Testis (tissue), 3 donors: ENCODE measurements around the gene DNAH6. TPM values are rescaled to one million over a fixed set of nuclear protein-coding genes. Genes with fewer than 3 reads are reported as not detected.

ENCODE experiments used
- DNase-seq: peaks from one replicate; pipeline ENCODE4 v3.0.0-alpha.2; 2019
- H3K27ac ChIP-seq, 2 donors: fragments of 200-600 bp; sonication (generic); one replicate each; pipeline ENCODE4 v1.5.1; 2019
- H3K27me3 ChIP-seq: fragments of 200-600 bp; sonication (generic); one replicate; pipeline ENCODE4 v1.5.1; 2019
- H3K36me3 ChIP-seq: fragments of 200-600 bp; sonication (generic); one replicate; pipeline ENCODE4 v1.5.1; 2017; ENCODE audit warnings: low read depth; ENCODE audit errors: missing control alignments
- H3K4me1 ChIP-seq: fragments of 200-600 bp; sonication (generic); one replicate; pipeline ENCODE4 v1.5.1; 2019
- H3K4me3 ChIP-seq, 2 donors: fragments of 200-600 bp; sonication (generic); one replicate each; pipeline ENCODE4 v1.5.1; 2017 to 2019
- H3K9me3 ChIP-seq: fragments of 200-600 bp; sonication (generic); one replicate; pipeline ENCODE4 v1.5.1; 2017
- POLR2A ChIP-seq: fragments of 450-650 bp; IDR thresholded peaks from one replicate; pipeline ENCODE4 v1.6.1; 2017; ENCODE audit warnings: antibody characterized with exemption, mild to moderate bottlenecking, moderate library complexity
- WGBS, 2 donors: methylation state at CpG; one replicate each; pipeline ENCODE4 v1.1.5; 2018; 5-methylcytosine and 5-hydroxymethylcytosine counted together
- intact Hi-C: fragments of 100-400 bp; cut with DNase I; formaldehyde crosslinking; loops from one replicate; pipeline ENCODE4 v1.15.1; 2023; ENCODE audit warnings: low total_unique reads
- polyA plus RNA-seq: library from polyadenylated mRNA; stranded (reverse); fragments of 350-450 nt; fragmentation: Illumina TruSeq; extraction: RNeasy Lipid Tissue Mini Kit (QIAGEN cat#74804); gene quantifications from one replicate; pipeline ENCODE4 v1.2.3, GENCODE V29; 2014; ENCODE audit warnings: low read depth, low replicate concordance; ENCODE audit not compliant: insufficient read depth
- total RNA-seq, 2 donors: library from RNA; depleted of rRNA; stranded (reverse); fragments of >200 nt; gene quantifications; one replicate each; pipeline ENCODE4 v1.2.3, GENCODE V29; 2016
- TF ChIP-seq, protein P1 (sequence below), 3 experiments: fragments of 450-650 bp in 2 of 3; fragments of 200-600 bp in 1 of 3; sonication (generic) in 1 of 3; IDR thresholded peaks; one replicate each; pipeline ENCODE4 v1.5.1; 2016 to 2019; ENCODE audit warnings: antibody characterized with exemption in 3 of 3, mild to moderate bottlenecking in 2 of 3, moderate library complexity in 1 of 3

DNAH6 gene
- total and polyA plus RNA-seq, 3 donors from 2014 or later = 7.1 to 18.4 (median 11.8) TPM

DNA sequence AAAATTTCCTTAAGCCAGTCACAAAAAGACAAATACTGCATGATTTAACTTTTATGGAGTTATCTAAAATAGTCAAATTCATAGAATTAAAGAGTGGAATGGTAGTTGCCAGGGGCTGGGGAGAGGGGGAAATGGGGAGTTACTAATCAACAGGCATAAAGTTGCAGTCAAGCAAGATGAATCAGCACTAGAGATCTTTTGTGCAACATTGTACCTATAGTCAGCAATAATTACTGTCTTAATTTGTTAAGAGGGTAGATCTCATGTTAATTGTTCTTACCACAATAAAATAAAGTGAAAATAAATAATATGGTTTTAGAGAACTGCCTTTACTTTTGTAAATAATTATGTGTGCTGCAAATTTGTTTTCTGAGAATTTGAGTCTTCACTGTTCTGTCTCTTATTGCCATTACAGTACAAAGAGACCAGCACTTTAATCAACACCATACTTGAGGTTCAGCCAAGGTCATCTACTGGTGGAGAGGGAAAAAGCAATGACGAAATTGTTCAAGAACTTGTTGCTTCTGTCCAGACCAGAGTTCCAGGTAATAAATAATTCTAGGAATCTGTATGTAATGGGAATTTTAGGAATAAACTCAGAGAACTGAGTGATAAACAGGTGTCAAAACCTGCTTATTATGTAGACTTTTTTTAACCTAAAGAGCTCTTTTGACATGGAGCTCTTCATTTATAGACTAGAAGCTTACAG lies 289.1 kb downstream of the DNAH6 start:
- no peak for DNase-seq
- intact Hi-C loops = no loop called here
- no peaks in the 10 kb centered on the region for H3K4me1 ChIP-seq
- WGBS, 2 donors = 29 to 44% methylated on average over 1 of the region's 1 CpG
- no peak for TF ChIP-seq POLR2A
- TF ChIP-seq, protein P1, sequence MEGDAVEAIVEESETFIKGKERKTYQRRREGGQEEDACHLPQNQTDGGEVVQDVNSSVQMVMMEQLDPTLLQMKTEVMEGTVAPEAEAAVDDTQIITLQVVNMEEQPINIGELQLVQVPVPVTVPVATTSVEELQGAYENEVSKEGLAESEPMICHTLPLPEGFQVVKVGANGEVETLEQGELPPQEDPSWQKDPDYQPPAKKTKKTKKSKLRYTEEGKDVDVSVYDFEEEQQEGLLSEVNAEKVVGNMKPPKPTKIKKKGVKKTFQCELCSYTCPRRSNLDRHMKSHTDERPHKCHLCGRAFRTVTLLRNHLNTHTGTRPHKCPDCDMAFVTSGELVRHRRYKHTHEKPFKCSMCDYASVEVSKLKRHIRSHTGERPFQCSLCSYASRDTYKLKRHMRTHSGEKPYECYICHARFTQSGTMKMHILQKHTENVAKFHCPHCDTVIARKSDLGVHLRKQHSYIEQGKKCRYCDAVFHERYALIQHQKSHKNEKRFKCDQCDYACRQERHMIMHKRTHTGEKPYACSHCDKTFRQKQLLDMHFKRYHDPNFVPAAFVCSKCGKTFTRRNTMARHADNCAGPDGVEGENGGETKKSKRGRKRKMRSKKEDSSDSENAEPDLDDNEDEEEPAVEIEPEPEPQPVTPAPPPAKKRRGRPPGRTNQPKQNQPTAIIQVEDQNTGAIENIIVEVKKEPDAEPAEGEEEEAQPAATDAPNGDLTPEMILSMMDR (IDR thresholded peaks at IDR 0.05) = no peak
- no peaks in the 10 kb centered on the region for H3K36me3 ChIP-seq
- no peak overlapping the region for H3K27ac ChIP-seq
- H3K9me3 ChIP-seq = no peaks in the 10 kb centered on the region
- H3K4me3 ChIP-seq = no peak overlapping the region
- H3K27me3 ChIP-seq = no peaks in the 10 kb centered on the region

DNA sequence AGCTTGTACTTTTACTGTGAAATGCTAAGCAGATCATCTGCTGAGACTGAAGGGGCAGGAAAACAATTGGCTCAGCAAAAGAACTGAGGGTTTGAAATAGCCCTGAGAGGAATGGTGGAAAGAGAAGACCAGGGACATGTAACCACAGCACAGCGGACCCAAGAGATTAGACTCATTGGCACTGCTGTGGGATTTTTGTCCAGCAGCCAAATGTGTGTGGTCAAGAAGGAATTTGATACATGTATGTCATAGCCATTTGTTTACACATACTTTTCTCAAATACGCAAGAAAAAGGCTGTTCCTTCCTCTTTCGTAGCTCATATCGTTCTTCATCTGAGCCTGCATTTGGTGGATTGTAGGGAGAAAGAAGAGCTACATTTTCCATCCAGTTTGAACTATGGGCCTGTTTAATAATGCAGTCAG lies 290.8 kb downstream of the DNAH6 start:
- no peak for DNase-seq
- no peak overlapping the region for H3K27ac ChIP-seq
- intact Hi-C loops = no loop called here
- no peaks in the 10 kb centered on the region for H3K4me1 ChIP-seq
- TF ChIP-seq POLR2A = no peak
- no peak overlapping the region for H3K4me3 ChIP-seq
- WGBS, 2 donors = 56 to 70% methylated on average over 4 of the region's 4 CpGs
- H3K36me3 ChIP-seq = no peaks in the 10 kb centered on the region
- no peaks in the 10 kb centered on the region for H3K9me3 ChIP-seq
- H3K27me3 ChIP-seq = no peaks in the 10 kb centered on the region

DNA sequence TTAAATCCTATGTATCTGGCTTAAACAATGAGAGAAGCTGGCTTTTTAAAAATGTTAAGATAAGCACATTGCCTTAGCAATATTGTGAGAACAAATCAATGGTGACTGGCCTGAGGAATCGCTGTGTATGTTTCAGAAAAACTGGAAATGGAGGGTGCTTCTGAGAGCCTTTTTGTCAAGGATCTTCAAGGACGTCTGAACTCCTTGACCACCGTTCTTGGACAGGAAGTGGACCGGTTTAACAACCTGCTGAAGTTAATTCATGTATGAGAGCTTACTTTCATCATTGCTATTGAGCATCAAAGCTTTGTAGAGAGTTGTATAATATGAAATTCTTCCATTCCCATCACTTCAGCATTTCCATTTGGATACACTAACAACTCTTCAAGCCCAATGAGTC lies 292.0 kb downstream of the DNAH6 start:
- Histone ChIP-seq H3K27ac (no peak overlapping the region), H3K4me3 (no peak overlapping the region), H3K4me1 (no peaks in the 10 kb centered on the region), H3K36me3 (no peaks in the 10 kb centered on the region), H3K27me3 (no peaks in the 10 kb centered on the region), H3K9me3 (no peaks in the 10 kb centered on the region)
- 71 to 73% methylated on average over 4 of the region's 4 CpGs for WGBS, 2 donors
- no peak for TF ChIP-seq POLR2A
- TF ChIP-seq, protein P1 (IDR thresholded peaks at IDR 0.05) = no peak
- DNase-seq = no peak
- intact Hi-C loops = no loop called here

DNA sequence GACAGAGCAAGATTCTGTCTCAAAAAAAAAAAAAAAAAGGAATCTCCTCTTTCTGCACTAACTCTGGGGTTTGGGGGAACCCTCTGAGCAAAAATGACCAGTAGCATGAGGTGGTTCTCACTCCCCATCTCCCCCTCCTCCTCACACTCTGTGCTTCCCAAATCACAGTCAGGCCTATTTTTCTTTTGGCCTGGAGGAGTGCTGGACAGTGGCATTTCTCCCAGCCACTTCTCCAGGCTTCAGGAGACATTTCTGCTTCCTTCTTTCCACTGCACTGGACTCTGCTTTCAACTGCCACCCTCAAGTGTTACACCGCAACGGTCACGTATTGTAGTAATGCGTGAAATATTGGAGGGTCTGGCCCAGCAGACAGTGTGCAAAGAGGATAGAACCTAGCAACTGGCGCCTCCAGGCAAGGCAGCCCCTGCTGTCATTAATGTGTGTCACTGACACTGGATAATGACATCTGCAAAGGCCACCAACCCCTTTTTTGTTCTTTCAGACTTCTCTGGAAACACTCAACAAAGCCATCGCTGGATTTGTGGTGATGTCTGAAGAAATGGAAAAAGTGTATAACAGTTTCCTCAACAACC lies 295.6 kb downstream of the DNAH6 start:
- H3K36me3 ChIP-seq = no peaks in the 10 kb centered on the region
- no peaks in the 10 kb centered on the region for H3K9me3 ChIP-seq
- no peak overlapping the region for H3K27ac ChIP-seq
- WGBS, 2 donors = 95 to 96% methylated on average over 6 of the region's 6 CpGs
- no peak overlapping the region for H3K4me3 ChIP-seq
- H3K27me3 ChIP-seq = no peaks in the 10 kb centered on the region
- no peak for TF ChIP-seq POLR2A
- no peaks in the 10 kb centered on the region for H3K4me1 ChIP-seq
- no peak for DNase-seq
- intact Hi-C loops = no loop called here

DNA sequence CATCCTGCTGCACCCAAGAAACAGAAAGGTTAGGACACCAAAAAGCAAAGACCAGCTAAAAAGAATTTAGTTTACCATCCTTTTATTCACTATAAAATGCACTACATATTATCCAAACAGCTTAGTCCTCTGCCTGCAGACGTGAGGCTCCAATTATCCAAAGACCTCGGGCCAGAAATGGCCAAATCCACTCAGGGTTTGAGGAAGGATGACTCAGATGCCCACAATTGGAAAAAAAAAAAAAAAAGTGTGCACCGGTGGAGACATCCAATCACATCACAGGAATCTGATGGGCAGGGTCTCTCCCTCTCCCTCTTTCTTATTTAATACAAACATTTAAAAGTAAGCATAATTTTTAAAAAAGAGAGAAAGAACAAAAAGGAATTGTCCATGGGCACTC lies 298.8 kb downstream of the DNAH6 start:
- H3K27me3 ChIP-seq = no peaks in the 10 kb centered on the region
- no peaks in the 10 kb centered on the region for H3K36me3 ChIP-seq
- TF ChIP-seq, protein P1 (IDR thresholded peaks at IDR 0.05) = no peak
- TF ChIP-seq POLR2A = no peak
- H3K4me1 ChIP-seq = no peaks in the 10 kb centered on the region
- intact Hi-C loops = no loop called here
- H3K9me3 ChIP-seq = no peaks in the 10 kb centered on the region
- WGBS, 2 donors = 49 to 53% methylated on average over 3 of the region's 3 CpGs
- DNase-seq = no peak
- no peak overlapping the region for H3K4me3 ChIP-seq
- no peak overlapping the region for H3K27ac ChIP-seq
